Measurements from ENCODE around the gene XBP1.

GRCh38 chr22:28793976-28794584 is 6.3 kb downstream of the XBP1 start:
- TF ChIP-seq CTCF (IDR thresholded peaks at IDR 0.05; ENCODE audit: control extremely low read depth in 1 of 3, insufficient read depth in 1 of 3, low read depth in 1 of 3, low read length in 3 of 3) (no peak), MAFK (IDR thresholded peaks at IDR 0.05; ENCODE audit: low read depth, low read length) (no peak)

Data from H1 (cell line).